K562 (cell line): Measurements from ENCODE around the gene PRKACG. TPM values are rescaled to one million over a fixed set of nuclear protein-coding genes. Genes with fewer than 3 reads are reported as not detected.

Experiments used
- PYGO2 ChIP-seq: fragments of 450-650 bp; IDR thresholded peaks from 2 replicates; pipeline ENCODE4 v1.6.1; 2016; ENCODE audit warnings: mild to moderate bottlenecking, missing genetic modification characterization, moderate library complexity, missing compliant biosample characterization
- ZFPM2 ChIP-seq: fragments of 250-450 bp; sonication (Bioruptor Pico); IDR thresholded peaks from 2 replicates; pipeline ENCODE4 v1.5.1; 2022; ENCODE audit warnings: mild to moderate bottlenecking
- ZNF253 ChIP-seq: fragments of 250-450 bp; sonication (Bioruptor Pico); conservative IDR thresholded peaks from 2 replicates; pipeline ENCODE4 v1.6.1; 2021; ENCODE audit warnings: mild to moderate bottlenecking
- polyA plus RNA-seq, 8 experiments: library from polyadenylated mRNA; depleted of rRNA in 4 of 8; stranded (reverse) in 5 of 8; unstranded in 3 of 8; fragments of >200 nt; fragmentation: Nextera tagmentation in 2 of 8; fragmentation: Illumina TruSeq in 1 of 8; extraction: Ambion mirVana in 2 of 8; extraction: Trizol in 1 of 8; gene quantifications; 2 replicates each; pipeline versions ENCODE4 v1.2.1 to v1.2.3, GENCODE V29; 2011 to 2014; ENCODE audit warnings: inconsistent platforms in 1 of 8, missing spikeins in 1 of 8
- total RNA-seq, 7 experiments: library from RNA; depleted of rRNA in 6 of 7; stranded (reverse); fragments of >200 nt in 6 of 7; fragmentation: Illumina TruSeq in 2 of 7; extraction: Trizol in 2 of 7; gene quantifications; 2 replicates each; pipeline versions ENCODE4 v1.2.1 to v1.2.3, GENCODE V29; 2011 to 2021; ENCODE audit warnings: low replicate concordance in 1 of 7
- TF ChIP-seq, protein P1 (sequence below), 2 experiments: IDR thresholded peaks; 2 replicates each; pipeline ENCODE4 v1.6.1; 2011; ENCODE audit warnings: borderline replicate concordance in 1 of 2, control low read depth in 1 of 2, low read depth in 1 of 2, low read length in 1 of 2, mild to moderate bottlenecking in 1 of 2, mixed read lengths in 1 of 2, moderate library complexity in 1 of 2; ENCODE audit not compliant: insufficient read depth in 1 of 2, insufficient read length in 1 of 2, poor library complexity in 1 of 2, severe bottlenecking in 1 of 2; ENCODE audit errors: extremely low read depth in 1 of 2
- TF ChIP-seq, protein P2 (sequence below): fragments of 450-650 bp; IDR thresholded peaks from 2 replicates; pipeline ENCODE4 v1.7.0; 2016; ENCODE audit warnings: borderline replicate concordance
- TF ChIP-seq, protein P3 (sequence below): fragments of 200-800 bp; sonication (Bioruptor generic); IDR thresholded peaks from 2 replicates; pipeline ENCODE4 v1.6.1; 2017; ENCODE audit warnings: missing genetic modification characterization, missing compliant biosample characterization

The PRKACG gene
- total and polyA plus RNA-seq, 9 of the 15 experiments (the other 6 are each of a cell fraction or from before 2014, with no cell fraction given), result not detected

DNA sequence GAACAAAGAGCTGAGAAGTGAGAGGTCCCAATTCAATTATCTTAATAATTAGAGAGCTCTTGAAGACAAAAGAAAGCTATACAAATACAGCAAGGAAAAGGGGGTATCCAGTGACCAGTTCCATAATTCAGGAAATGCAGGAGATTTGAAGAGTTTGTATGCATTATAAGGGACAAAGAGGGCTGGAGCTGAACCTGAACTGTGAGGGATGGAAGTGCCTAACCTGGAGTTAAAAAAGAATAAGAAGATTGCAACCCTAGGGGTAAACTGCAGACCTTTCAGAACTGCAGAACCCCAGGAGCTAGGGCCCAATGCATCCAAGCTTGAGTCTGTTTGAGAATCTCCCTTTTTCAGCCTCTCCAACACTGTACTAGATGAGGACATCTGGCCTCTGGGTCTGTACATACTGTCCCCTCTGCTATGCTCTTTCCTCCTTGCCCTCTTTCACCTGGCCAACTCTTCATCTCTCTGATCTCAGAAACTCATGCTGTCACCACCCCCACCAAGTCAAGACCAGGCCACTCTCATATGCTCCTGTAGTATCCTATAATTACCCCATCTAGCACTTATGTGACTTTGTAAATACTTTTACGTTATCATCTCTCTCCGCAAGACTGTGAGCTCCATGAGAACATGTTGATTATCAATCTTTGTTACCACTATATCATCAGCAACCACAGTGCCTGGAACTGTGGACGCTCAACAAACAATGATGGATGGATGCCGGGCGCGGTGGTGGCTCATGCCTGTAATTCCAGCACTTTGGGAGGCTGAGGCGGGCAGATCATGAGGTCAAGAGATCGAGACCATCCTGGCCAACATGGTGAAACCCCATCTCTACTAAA is 6.6 kb upstream of the PRKACG start (continued):
- no peak for TF ChIP-seq ZNF253 (CRISPR knock-in tag)
- TF ChIP-seq, protein P1, sequence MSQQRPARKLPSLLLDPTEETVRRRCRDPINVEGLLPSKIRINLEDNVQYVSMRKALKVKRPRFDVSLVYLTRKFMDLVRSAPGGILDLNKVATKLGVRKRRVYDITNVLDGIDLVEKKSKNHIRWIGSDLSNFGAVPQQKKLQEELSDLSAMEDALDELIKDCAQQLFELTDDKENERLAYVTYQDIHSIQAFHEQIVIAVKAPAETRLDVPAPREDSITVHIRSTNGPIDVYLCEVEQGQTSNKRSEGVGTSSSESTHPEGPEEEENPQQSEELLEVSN (IDR thresholded peaks at IDR 0.05; ENCODE audit: borderline replicate concordance in 1 of 2, extremely low read depth in 1 of 2, insufficient read depth in 1 of 2, insufficient read length in 1 of 2, low read depth in 1 of 2, low read length in 1 of 2, poor library complexity in 1 of 2, severe bottlenecking in 1 of 2), result no peak
- TF ChIP-seq ZFPM2 (CRISPR knock-in tag), result no peak
- TF ChIP-seq, protein P2, sequence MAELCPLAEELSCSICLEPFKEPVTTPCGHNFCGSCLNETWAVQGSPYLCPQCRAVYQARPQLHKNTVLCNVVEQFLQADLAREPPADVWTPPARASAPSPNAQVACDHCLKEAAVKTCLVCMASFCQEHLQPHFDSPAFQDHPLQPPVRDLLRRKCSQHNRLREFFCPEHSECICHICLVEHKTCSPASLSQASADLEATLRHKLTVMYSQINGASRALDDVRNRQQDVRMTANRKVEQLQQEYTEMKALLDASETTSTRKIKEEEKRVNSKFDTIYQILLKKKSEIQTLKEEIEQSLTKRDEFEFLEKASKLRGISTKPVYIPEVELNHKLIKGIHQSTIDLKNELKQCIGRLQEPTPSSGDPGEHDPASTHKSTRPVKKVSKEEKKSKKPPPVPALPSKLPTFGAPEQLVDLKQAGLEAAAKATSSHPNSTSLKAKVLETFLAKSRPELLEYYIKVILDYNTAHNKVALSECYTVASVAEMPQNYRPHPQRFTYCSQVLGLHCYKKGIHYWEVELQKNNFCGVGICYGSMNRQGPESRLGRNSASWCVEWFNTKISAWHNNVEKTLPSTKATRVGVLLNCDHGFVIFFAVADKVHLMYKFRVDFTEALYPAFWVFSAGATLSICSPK, result no peak
- no peak for TF ChIP-seq PYGO2 (tag)
- TF ChIP-seq, protein P3, sequence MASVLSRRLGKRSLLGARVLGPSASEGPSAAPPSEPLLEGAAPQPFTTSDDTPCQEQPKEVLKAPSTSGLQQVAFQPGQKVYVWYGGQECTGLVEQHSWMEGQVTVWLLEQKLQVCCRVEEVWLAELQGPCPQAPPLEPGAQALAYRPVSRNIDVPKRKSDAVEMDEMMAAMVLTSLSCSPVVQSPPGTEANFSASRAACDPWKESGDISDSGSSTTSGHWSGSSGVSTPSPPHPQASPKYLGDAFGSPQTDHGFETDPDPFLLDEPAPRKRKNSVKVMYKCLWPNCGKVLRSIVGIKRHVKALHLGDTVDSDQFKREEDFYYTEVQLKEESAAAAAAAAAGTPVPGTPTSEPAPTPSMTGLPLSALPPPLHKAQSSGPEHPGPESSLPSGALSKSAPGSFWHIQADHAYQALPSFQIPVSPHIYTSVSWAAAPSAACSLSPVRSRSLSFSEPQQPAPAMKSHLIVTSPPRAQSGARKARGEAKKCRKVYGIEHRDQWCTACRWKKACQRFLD (CRISPR knock-in tag), result no peak
